ENCODE results near the gene RPF1. TPM values are rescaled to one million over a fixed set of nuclear protein-coding genes. Genes with fewer than 3 reads are reported as not detected.

Gene RPF1
- total RNA-seq, 1 donor from 2014 or later: 42.6 TPM

DNA sequence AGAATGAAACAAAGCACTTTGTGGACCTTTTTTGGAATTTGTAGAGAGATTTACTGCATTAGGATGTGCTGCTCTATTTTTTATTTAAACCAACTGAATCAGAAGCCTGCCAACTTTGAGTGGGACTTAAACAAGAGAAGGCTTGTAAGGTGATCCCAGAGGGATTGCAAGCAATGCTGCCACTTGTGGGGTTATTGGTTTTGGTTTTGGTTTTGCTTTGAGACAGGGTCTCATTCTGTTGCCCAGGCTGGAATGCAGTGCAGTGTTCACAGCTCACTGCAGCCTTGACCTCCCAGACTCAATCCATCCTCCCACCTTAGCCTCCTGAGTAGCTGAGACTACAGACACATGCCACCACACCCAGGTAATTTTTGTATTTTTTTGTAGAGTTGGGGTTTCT lies 59.5 kb downstream of the RPF1 start:
- Mint-ChIP-seq H3K4me3 (ENCODE audit: low read depth) (no peak overlapping the region), H3K36me3 (ENCODE audit: insufficient read depth) (peaks cover 3% of the 10 kb centered on the region), H3K27ac (no peak overlapping the region), H3K9me3 (ENCODE audit: low read depth) (no peaks in the 10 kb centered on the region), H3K4me1 (ENCODE audit: low read depth) (no peaks in the 10 kb centered on the region), H3K27me3 (no peaks in the 10 kb centered on the region)
- DNase-seq (ENCODE audit: low spot score, unreplicated experiment): no peak
- TF ChIP-seq CTCF (IDR thresholded peaks at IDR 0.05; ENCODE audit: unreplicated experiment): no peak

DNA sequence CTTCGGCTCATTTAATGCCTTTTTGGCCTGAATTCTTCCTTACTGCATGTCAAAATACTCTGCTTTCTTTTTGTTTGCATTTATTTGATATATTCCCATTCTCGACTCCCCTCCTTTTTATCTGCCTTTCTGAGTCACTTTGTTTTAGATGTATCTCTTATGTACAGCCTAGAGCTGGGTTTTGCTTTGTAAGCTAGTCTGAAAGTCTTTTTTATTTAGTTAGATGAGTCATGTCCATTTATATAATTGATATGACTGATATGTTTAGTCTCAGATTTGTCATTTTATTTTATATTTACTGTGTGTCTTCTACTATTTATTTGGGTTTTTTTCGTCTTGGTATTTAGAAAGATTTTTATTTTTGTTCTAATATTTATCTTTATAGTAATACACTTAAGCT lies 60.9 kb downstream of the RPF1 start:
- Mint-ChIP-seq H3K27ac (no peak overlapping the region), H3K36me3 (ENCODE audit: insufficient read depth) (peaks cover 6% of the 10 kb centered on the region), H3K4me1 (ENCODE audit: low read depth) (no peaks in the 10 kb centered on the region), H3K4me3 (ENCODE audit: low read depth) (no peak overlapping the region), H3K9me3 (ENCODE audit: low read depth) (no peaks in the 10 kb centered on the region), H3K27me3 (no peaks in the 10 kb centered on the region)
- no peak for DNase-seq (ENCODE audit: low spot score, unreplicated experiment)
- no peak for TF ChIP-seq CTCF (IDR thresholded peaks at IDR 0.05; ENCODE audit: unreplicated experiment)

- no peak overlapping the region for H3K27ac Mint-ChIP-seq
- H3K4me1 Mint-ChIP-seq (ENCODE audit: low read depth): no peaks in the 10 kb centered on the region
- H3K4me3 Mint-ChIP-seq (ENCODE audit: low read depth): no peak overlapping the region
- H3K27me3 Mint-ChIP-seq: no peaks in the 10 kb centered on the region
- DNase-seq (ENCODE audit: low spot score, unreplicated experiment): no peak
- H3K9me3 Mint-ChIP-seq (ENCODE audit: low read depth): no peaks in the 10 kb centered on the region
- peaks cover 6% of the 10 kb centered on the region for H3K36me3 Mint-ChIP-seq (ENCODE audit: insufficient read depth)
- TF ChIP-seq CTCF (IDR thresholded peaks at IDR 0.05; ENCODE audit: unreplicated experiment): no peak
Measured at GRCh38 chr1:84540759-84541158, 61.7 kb downstream of the RPF1 start.

- Mint-ChIP-seq H3K27me3 (no peaks in the 10 kb centered on the region), H3K4me1 (ENCODE audit: low read depth) (no peaks in the 10 kb centered on the region), H3K9me3 (ENCODE audit: low read depth) (no peaks in the 10 kb centered on the region), H3K36me3 (ENCODE audit: insufficient read depth) (peaks cover 6% of the 10 kb centered on the region), H3K27ac (no peak overlapping the region), H3K4me3 (ENCODE audit: low read depth) (no peak overlapping the region)
- TF ChIP-seq CTCF (IDR thresholded peaks at IDR 0.05; ENCODE audit: unreplicated experiment): peak; percentile 37
- no peak for DNase-seq (ENCODE audit: low spot score, unreplicated experiment)
Measured at GRCh38 chr1:84541679-84542078, 62.6 kb downstream of the RPF1 start.

Other genes with a start within 250 kb of the RPF1 start
- 10.4 and 14.3 TPM in 2 replicates for gene SAMD13, start 177.6 kb upstream of the RPF1 start, total RNA-seq
- 0.26 and 0.36 TPM in 2 replicates for gene DNASE2B, start 80.8 kb upstream of the RPF1 start, total RNA-seq
- 1.9 and 2.5 TPM in 2 replicates for gene SPATA1, start 27.1 kb downstream of the RPF1 start, total RNA-seq
- 189 and 210 TPM in 2 replicates for gene GNG5, start 27.3 kb downstream of the RPF1 start, total RNA-seq
- 10.1 and 10.8 TPM in 2 replicates for gene CTBS, start 95.2 kb downstream of the RPF1 start, total RNA-seq
- gene SSX2IP, start 211.2 kb downstream of the RPF1 start, total RNA-seq: 36.4 and 41.5 TPM in 2 replicates